Fibroblast of peridontal ligament (primary cell): ENCODE results near the gene GPR149.
"Not testable (repeated sequence)": the region's sequence is repeated elsewhere in the genome, so short reads cannot be mapped to it uniquely, and the experiment has no call there.

Experiments
- DNase-seq: peaks from one replicate; pipeline ENCODE4 v3.0.0-alpha.2; 2010; ENCODE audit errors: extremely low read depth

GPR149 gene

DNA sequence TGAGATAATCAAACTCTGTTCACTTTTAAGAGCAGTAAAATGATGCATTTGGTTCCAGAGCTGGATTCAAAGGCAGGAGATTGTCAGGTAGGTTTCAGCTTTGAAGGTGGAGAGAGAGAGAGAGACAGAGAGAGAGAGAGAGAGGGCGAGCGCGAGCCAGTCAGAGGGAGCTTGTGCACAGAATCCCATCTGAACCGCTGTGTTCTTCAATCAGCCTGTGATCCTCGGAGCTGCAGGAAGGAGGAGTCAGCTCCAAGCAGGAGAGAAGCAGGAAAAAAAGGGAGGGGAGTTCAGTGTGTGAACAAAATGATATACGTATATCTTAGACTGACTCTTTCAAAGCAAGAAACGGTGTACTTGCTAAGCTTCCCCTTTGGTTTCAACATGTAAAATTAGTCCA is at the start of gene GPR149:
TSS of gene GPR149 (minus strand) at position 177 of the 400 bp plus-strand sequence. CDS start 575 bp downstream, outside the sequence.
- peak; percentile 1 for DNase-seq

DNA sequence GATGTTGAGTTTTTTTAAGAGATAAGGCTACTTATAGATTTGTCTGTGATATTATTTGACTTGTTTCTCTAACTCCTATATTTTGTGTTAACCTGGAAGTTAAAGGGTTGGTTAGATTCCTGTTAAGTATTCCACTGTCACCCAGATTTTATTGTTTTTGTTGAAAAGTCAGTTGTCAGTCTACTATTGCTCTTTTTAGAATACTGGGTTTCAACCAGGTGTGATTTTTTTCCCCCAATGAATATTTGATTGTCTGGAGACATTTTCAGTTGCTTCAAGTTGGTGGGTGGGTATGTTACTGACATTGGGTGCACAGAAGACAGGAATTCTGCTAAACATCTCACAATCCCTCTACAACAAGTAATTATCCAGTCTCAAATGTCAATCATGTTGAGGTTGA is 43.8 kb upstream of the GPR149 start:
- DNase-seq: no peak

DNA sequence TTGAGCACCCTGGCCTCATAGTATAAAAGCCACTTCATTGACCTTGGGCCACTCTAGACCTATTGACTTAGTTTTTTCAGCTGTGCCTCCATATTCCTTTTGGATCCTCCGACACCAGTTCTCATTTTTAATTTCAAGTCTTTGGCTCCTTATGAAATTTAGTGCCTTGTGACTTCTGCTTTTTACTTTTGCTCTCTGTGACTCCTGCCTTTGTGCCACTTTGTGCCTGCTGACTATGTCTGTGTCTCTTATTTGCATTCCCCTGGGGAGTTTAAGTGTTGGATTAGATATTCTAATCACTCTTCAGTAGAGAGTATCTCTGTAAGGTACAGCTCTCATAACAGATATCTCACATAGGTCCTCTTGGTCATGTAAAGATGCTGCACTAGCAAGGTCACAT is 39.6 kb upstream of the GPR149 start:
- DNase-seq: no peak

DNA sequence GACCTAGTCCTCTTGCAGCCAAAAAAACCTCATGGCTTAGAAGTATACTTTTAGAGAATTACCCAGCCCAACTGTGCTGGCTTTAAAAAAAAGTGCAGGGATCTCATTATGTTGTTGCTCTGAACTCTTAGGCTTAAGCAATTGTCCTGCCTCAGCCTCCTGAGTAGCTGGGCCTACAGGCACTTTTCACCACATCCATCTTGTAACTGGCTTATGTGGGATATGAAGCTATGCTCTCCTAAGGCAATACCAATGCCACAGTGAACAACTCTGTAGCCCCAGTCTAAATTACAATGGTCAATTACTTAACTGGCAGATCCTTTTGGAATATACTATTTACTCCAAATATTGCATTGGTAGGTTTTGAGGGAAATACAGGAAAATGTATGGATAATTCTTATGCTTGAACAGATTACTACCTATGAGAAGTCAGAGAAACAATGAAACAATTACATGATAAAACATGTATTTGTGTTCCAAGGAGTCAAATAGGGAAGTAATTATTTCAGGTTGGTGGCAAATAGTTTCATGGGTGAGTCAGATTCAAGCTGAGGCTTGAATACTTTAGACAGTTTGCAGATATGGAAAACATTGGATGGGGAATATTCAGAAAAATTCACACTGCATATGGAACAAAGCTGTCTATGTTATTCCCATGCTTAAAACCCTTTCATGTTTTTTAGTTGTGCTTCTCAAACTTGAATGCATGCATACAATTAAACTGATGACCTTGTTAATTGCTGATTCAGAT is 34.6 kb upstream of the GPR149 start:
- DNase-seq: no peak

DNA sequence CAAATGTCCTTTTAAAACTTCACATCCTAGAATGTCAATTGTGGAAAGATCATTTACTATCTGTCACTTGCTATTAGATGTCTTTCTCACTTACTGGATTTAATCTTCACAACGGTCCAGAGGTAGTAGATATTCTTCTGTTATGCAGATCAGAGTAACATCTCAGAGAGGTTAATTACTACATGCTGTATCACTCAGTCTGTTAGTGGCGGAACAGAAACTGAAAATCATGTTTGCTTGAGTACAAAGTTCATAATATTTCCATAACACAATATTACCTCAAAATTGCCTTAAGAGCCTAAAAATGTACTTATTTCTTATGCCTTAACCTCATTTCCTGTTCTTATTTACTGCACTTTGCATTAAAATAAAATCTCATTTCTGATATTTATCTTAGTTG is 28.6 kb upstream of the GPR149 start:
- no peak for DNase-seq

DNA sequence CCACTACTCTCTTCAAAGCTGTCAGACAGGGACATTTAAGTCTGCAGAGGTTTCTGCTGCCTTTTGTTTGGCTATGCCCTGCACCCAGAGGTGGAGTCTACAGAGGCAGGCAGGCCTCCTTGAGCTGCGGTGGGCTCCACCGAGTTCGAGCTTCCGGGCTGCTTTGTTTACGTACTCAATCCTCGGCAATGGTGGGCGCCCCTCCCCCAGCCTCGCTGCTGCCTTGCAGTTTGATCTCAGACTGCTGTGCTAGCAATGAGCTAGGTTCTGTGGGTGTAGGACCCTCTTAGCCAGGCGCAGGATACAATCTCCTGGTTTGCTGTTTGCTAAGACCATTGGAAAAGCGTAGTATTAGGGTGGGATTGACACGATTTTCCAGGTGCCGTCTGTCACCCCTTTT is 9.1 kb upstream of the GPR149 start:
- DNase-seq: not testable (repeated sequence)

DNA sequence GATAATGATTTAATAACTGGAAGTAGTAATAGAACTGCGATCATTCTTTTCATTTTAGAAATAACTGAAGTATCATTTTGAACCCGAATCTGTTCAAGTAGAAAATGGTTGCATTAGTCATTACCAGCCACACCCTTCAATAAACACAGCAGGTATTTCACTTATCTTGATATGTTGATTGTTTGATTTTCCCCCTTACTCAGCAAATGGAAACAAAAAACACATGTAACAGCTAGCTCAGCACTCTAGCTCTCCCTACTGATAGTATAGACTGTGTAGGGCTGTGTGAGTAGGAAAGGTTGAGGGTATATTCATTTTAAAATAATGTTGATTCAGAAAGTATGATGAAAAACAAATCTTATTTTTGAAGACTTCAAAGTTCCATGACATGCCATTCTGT is 1.1 kb upstream of the GPR149 start:
- no peak for DNase-seq

- peak; percentile 0 for DNase-seq
These were observed 1.4 kb downstream of the GPR149 start for GRCh38 chr3:154428286-154429206.

DNA sequence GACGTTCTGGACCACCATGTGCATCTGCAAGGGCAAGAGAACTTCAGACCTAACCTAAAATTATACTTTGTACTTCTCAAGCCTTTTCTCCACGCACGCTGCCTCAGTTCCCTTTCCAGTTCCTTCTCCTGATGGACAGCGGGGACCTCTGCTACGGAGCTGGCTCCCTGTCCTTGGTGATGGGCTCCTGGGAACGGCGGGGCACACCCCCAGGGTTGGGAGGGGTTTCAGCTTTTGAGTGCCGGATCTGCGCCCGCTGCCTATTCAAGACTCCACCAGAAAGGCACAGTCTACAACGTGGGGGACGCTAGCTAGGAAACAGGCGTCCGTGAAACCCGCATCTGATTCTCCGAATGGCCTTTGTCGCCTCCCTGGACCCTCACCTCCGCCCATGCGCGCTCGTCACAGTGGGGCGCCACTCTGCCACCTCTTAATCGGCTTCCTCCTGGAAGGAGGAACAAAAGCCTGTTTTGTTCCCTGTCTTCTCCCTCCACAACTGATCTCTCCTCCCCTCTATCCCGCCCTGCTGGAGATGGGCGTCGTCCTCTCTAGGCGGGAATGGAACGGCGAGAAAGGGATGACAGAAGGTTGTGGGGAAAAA is 2.2 kb downstream of the GPR149 start:
- no peak for DNase-seq

- no peak for DNase-seq
These were observed 7.3 kb downstream of the GPR149 start for GRCh38 chr3:154422694-154423093.

GRCh38 chr3:154421083-154421482 is 8.9 kb downstream of the GPR149 start:
- DNase-seq: peak; percentile 4

DNA sequence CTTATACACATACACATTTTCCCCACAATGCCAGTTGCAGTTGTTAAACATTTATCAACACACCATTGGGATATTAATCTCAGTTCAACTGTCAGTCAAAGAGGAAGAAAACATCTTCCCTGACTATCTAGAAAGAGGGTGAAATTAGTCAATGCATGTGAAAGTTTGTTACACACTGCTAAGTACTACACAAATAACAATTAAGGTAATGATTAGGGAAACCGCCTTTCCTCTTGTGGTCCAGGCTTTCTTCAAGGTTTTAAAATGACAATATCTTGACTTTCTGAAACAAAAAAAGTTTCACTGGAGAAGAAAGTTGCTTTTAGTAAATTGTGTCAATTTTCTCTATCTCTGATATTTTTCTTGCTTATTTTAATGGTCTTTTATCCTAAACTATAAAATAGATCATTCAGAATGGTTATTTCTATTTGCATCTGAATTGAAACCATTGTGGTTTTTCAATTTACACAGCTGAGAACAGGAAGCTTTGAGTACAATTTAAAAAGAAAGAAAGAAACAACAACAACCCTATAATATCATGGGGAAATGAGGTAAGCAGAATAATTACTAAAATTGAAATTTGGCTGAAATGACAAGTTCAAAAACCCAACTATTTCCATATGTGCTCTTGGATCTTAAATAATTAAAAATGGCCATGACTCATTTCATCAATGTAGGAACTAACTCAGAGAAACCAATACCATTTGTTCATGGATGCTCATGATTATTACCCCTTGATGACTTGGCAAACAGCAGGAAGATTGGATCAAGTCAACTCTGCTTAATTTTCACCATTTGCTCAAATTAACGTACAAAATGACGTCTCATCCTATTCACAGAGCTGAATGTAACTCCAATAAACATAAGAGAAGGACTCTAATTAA is 31.7 kb downstream of the GPR149 start:
- no peak for DNase-seq

DNA sequence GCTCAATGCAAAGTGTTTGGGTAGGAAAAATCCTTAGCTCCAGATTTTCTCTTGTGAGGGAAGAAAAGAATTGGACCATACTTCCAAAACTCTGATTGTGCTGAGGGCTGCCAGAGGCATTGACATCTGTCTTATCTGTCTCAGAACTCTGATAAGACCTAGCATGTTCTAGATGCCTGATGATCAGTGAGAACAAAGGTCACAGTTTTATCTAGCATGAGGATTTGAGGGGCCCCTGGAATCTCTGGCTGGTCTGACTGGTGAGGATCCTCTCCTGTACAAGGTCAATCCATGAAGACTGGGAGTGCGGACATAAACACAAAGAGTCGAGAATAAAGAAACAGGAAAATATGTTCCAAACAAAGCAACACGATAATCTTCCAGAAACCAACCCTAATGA is 40.1 kb downstream of the GPR149 start:
- no peak for DNase-seq

- no peak for DNase-seq
These were observed 45.5 kb downstream of the GPR149 start for GRCh38 chr3:154384479-154384878.

DNA sequence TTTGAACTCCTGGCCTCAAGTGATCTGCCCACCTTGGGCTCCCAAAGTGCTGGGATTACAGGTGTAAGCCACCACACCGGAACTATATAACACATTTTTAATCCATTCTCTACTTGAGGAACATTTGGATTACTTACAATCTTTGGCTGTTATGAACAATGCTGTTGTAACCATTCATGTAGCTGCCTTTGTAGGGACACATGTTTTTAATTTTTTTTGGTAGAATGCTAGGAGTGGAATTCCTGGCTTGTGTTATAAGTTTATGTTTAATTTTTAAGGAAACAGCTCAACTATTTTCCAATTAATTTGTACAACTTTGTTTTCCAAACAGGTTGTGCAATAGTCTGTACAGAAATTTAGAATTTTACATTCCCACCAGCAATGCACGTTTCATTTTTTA is 51.7 kb downstream of the GPR149 start:
- peak; percentile 2 for DNase-seq

DNA sequence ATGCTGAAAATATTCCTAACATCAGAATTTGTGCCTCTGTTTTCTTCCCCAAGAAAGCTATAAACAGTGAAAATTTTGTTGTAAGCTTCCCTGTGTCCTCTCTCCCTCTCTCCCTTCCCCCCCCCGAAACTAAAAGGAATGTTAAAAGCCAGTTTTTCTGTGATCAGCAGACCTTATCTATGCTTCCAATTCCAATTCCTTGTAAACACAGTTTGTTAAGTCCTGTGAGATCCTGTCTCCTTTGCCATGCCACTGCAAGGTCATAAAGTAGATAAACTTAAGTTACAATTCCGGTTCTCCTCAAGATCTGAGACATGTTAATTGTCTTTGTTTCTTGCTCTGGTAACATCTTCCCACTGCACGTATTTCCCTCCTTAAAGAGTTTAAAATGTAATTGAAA is 62.8 kb downstream of the GPR149 start:
- no peak for DNase-seq

DNA sequence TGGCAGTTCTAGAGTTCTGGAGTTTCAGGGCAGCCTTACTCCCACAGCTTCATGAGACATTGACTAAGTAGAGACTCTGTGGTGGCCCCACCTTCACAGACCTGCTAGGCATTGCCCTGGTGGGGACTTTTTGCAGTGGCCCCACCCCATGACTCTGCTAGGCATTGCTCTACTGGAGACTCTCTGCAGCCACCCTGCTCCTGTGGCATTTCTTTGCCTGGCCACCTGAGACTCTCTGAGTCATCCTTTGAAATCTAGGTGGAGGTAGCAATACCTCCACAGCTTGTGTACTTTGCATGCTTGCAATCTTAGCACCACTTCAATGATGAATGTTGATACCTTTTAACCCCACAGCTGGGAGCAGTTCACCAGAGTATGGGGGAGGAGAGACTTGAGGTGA is 65.1 kb downstream of the GPR149 start:
- no peak for DNase-seq

DNA sequence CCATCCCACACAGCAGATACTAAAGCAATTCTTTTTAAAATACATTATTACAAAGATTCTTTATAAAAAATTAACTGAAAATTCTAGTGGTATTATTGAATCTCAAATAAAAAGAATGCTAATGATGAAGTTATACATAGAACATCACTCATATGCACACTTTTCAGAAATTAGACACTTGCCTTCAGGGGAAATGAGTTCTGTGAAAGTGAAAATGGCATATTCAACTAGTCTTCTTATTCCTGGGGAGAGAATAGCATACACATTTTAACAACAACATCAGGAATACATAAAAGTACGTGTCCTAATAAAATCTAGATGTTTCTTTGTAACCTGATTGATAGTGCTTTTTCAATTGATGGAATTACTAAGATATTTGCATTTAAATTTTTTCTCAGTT is 68.9 kb downstream of the GPR149 start:
- no peak for DNase-seq

DNA sequence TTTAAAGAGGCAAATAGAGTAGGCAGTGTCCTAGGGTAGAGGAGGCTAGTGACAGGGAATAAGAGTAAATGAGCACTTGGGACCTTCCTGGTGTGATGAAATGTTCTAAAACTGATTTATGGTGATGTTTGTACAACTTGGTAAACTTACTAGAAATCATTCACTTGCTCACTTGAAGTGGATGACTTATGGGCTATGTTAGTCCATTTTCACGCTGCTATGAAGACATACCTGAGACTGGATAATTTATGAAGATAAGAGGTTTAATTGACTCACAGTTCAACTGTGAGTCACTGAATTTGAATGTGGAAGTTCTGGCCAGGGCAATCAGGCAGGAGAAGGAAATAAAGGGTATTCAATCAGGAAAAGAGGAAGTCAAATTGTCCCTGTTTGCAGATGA is 74.0 kb downstream of the GPR149 start:
- no peak for DNase-seq

DNA sequence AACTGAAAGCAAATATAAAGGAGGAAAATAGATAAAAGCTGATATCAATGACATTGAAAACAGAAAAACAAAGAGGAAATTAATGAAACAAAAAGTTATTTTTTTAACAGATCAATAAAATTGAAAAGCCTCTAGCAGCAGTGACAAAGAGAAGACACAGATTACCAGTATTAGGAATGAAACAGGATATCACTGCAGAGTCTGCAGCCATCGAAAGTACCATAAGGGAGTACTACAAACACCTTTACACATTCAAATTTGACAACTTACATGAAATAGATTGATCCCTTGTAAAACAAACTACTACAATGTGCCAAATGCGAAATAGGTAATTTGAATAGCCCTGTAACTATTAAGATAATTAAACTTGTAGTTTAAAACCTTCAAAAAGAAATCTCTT is 80.8 kb downstream of the GPR149 start:
- DNase-seq: no peak

DNA sequence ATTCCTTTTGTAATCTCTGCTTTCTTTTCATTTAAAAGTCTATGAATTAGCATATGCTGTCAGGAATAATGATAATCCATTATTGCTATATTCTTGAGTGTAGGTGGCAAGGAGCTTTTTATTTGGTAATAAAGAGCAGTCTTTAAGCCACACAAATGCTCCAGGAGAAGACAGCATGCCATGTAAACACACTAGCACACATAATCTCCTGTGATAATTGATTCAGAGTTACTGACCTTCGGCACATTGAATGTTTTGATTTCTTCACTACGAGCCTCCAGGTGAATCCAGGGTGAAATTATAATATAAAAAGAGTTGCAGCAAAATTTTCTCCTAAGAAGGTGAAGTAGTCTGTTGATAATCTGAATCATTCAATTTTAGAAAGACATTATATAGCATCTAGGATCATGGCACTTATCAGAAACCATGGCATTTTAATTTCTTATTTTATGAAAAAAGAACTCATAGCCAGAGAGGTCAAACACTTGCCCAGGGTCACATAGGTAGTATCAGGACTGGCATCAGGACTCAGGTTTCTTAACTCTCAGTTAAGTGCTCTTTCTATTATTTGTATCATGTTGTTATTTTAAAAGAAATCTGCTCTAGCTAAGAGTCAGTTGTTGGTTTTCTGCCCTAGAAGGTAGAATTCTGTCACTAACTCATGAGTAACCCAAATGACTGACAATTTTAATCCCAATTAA is 84.4 kb downstream of the GPR149 start:
- DNase-seq: no peak
